PC-3 (cell line): ENCODE results near the gene MAP3K5. TPM values are rescaled to one million over a fixed set of nuclear protein-coding genes. Genes with fewer than 3 reads are reported as not detected.

ENCODE experiments used
- ATAC-seq: fragments of 200-7000 bp; cut with Tn5 transposase; 2 replicates; pipeline ENCODE4 v1.9.1; 2020; ENCODE audit warnings: mild to moderate bottlenecking, moderate library complexity
- Bru-seq: library from RNA; stranded (reverse); fragments of 400-500 nt; gene quantifications from one replicate; lab custom pipeline; 2021; lab: Mats Ljungman, UMichigan
- BruChase-seq, 2 experiments: library from RNA; stranded (reverse); fragments of 400-500 nt; gene quantifications; one replicate each; lab custom pipeline; 2021; lab: Mats Ljungman, UMichigan
- BruUV-seq: library from RNA; stranded (reverse); fragments of 400-500 nt; replicated peaks from 2 replicates; lab custom pipeline; 2021; lab: Mats Ljungman, UMichigan
- CTCF ChIA-PET: fragments of 300-600 bp; sonication (Branson Sonifier 250); formaldehyde crosslinking; loops from one replicate; lab custom pipeline; 2022; ENCODE audit warnings: antibody characterized with exemption; lab: Charles Lee
- POLR2A ChIA-PET: fragments of 300-600 bp; sonication (Branson Sonifier 250); formaldehyde crosslinking; loops from one replicate; lab custom pipeline; 2022; ENCODE audit warnings: antibody characterized with exemption; ENCODE audit not compliant: unreplicated experiment; lab: Charles Lee
- DNase-seq: peaks from one replicate; pipeline ENCODE4 v3.0.0-alpha.2; 2015
- H2AFZ ChIP-seq: fragments of 300-600 bp; sonication (generic); 2 replicates; pipeline ENCODE4 v1.6.0; 2016; ENCODE audit warnings: antibody characterized with exemption, low read length
- H3F3A ChIP-seq: fragments of 300-600 bp; sonication (generic); one replicate; pipeline ENCODE4 v1.6.0; 2017; ENCODE audit warnings: antibody characterized with exemption, low read length, control low read depth, mild to moderate bottlenecking; ENCODE audit not compliant: unreplicated experiment
- H3K27ac ChIP-seq: fragments of 300-600 bp; sonication (generic); 2 replicates; pipeline ENCODE4 v1.5.1; 2016; ENCODE audit warnings: mild to moderate bottlenecking, low read length
- H3K27me3 ChIP-seq: fragments of 300-600 bp; sonication (generic); 2 replicates; pipeline ENCODE4 v1.6.1; 2016; ENCODE audit warnings: low read length, mixed read lengths
- H3K36me3 ChIP-seq: fragments of 300-600 bp; sonication (generic); 2 replicates; pipeline ENCODE4 v1.6.1; 2016; ENCODE audit warnings: low read depth, mixed run types, low read length, mixed read lengths
- H3K4me1 ChIP-seq: fragments of 300-600 bp; sonication (generic); 2 replicates; pipeline ENCODE4 v1.5.1; 2016; ENCODE audit warnings: low read length; ENCODE audit not compliant: insufficient read depth
- H3K4me2 ChIP-seq: fragments of 300-600 bp; sonication (generic); 2 replicates; pipeline ENCODE4 v1.6.0; 2016; ENCODE audit warnings: low read length
- H3K4me3 ChIP-seq: fragments of 300-600 bp; sonication (generic); 2 replicates; pipeline ENCODE4 v1.5.1; 2016; ENCODE audit warnings: mild to moderate bottlenecking, low read length, mixed read lengths
- H3K79me2 ChIP-seq: fragments of 300-600 bp; sonication (generic); 2 replicates; pipeline ENCODE4 v1.6.1; 2017; ENCODE audit warnings: low read length, mixed read lengths
- H3K9ac ChIP-seq: fragments of 300-600 bp; sonication (generic); 2 replicates; pipeline ENCODE4 v1.6.0; 2016; ENCODE audit warnings: mild to moderate bottlenecking, low read length
- H3K9me2 ChIP-seq: fragments of 300-600 bp; sonication (generic); replicated peaks from 2 replicates; pipeline ENCODE4 v1.6.1; 2016; ENCODE audit warnings: mixed run types, low read length, mixed read lengths
- H3K9me3 ChIP-seq: fragments of 300-600 bp; sonication (generic); 2 replicates; pipeline ENCODE4 v1.6.1; 2016; ENCODE audit warnings: low read length, mixed read lengths
- H4K20me1 ChIP-seq: fragments of 300-600 bp; sonication (generic); 2 replicates; pipeline ENCODE4 v1.6.1; 2016; ENCODE audit warnings: low read length, mixed read lengths
- CTCF ChIP-seq: fragments of 300-600 bp; sonication (generic); conservative IDR thresholded peaks from 2 replicates; pipeline ENCODE4 v1.5.1; 2017; ENCODE audit warnings: antibody characterized with exemption, low read depth, mild to moderate bottlenecking, low read length
- EZH2 ChIP-seq: fragments of 300-600 bp; sonication (generic); IDR thresholded peaks from one replicate; pipeline ENCODE4 v1.6.1; 2017; ENCODE audit warnings: antibody characterized with exemption, mild to moderate bottlenecking, low read length; ENCODE audit not compliant: unreplicated experiment
- EZH2phosphoT487 ChIP-seq: fragments of 300-600 bp; sonication (generic); IDR thresholded peaks from 2 replicates; pipeline ENCODE4 v1.6.1; 2018; ENCODE audit warnings: mild to moderate bottlenecking, antibody characterized with exemption, low read length, borderline replicate concordance
- intact Hi-C: fragments of 100-400 bp; cut with micrococcal nuclease; formaldehyde crosslinking; loops from 2 replicates; pipeline ENCODE4 v1.9.0; 2023
- long read RNA-seq: library from polyadenylated mRNA; unstranded; transcript quantifications from one replicate; pipeline ENCODE4 v2.0.0, GENCODE V29; 2021; ENCODE audit not compliant: unreplicated experiment
- total RNA-seq: library from RNA; depleted of rRNA; stranded (reverse); fragments of >200 nt; gene quantifications from 2 replicates; pipeline ENCODE4 v1.2.3, GENCODE V29; 2014; rRNA removed

MAP3K5 gene
- 4.3 and 5.0 TPM in 2 replicates for total RNA-seq
- percentile 62 among the genes with signal in this experiment for Bru-seq, nascent RNA
- percentile 54 among the genes with signal in this experiment for BruChase-seq, experiment 1, labeled RNA remaining after a 6-hour chase
- BruChase-seq, experiment 2, labeled RNA remaining after a 2-hour chase: percentile 57 among the genes with signal in this experiment
- long read RNA-seq, full-length matches to known transcripts: 11 of 34 reads
- long read RNA-seq, partial matches to known transcripts: 12 of 34 reads
- long read RNA-seq, other reads (novel, unspliced or antisense): 11 of 34 reads

GRCh38 chr6:136792410-136793262 is at the start of gene MAP3K5:
Gene MAP3K5 (minus strand): TSS chr6:136792477. CDS start chr6:136792157, 320 bp downstream.
- TF ChIP-seq EZH2 (no peak), CTCF (peak; percentile 68), EZH2phosphoT487 (no peak)
- no peaks in the 10 kb centered on the region for H3K27me3 ChIP-seq
- peak; percentile 81 for DNase-seq

GRCh38 chr6:136840276-136841001 is 48.2 kb upstream of the MAP3K5 start:
- ChIA-PET CTCF (no interaction called here), POLR2A (no interaction called here)
- no peaks in the 10 kb centered on the region for H3K79me2 ChIP-seq
- no peak overlapping the region for H2AFZ ChIP-seq
- H3K9me2 ChIP-seq: no peaks in the 10 kb centered on the region
- no peaks in the 10 kb centered on the region for H3K36me3 ChIP-seq
- H3F3A ChIP-seq: no peaks in the 10 kb centered on the region
- intact Hi-C loops: no loop called here
- no peak overlapping the region for H3K9ac ChIP-seq
- H3K4me2 ChIP-seq: no peak overlapping the region
- no peak for DNase-seq
- no peaks in the 10 kb centered on the region for H4K20me1 ChIP-seq
- H3K27ac ChIP-seq: no peak overlapping the region
- no peak for ATAC-seq
- no peak overlapping the region for H3K4me3 ChIP-seq
- no TSS peak for BruUV-seq
- TF ChIP-seq EZH2 (no peak), CTCF (no peak), EZH2phosphoT487 (no peak)
- H3K9me3 ChIP-seq: no peaks in the 10 kb centered on the region
- no peaks in the 10 kb centered on the region for H3K4me1 ChIP-seq
- H3K27me3 ChIP-seq: no peaks in the 10 kb centered on the region

More at GRCh38 chr6:136792410-136793262, at the start of gene MAP3K5:
- H3K9ac ChIP-seq: peak within 1 kb of the TSS; percentile 88
- H3K9me2 ChIP-seq: no peaks in the 10 kb centered on the region
- no TSS peak for BruUV-seq
- H3K27ac ChIP-seq: peak within 1 kb of the TSS; percentile 79
- CTCF ChIA-PET: interaction anchor here (0.6 to 1.8 kb wide), 19 partner anchors 9 to 542 kb away, joined by 3 to 119 read pairs (median 3); partner anchors contain the start of genes MAP7 and MTFR2
- H3K79me2 ChIP-seq: peaks cover 25% of the 10 kb centered on the region
- peak within 1 kb of the TSS; percentile 81 for H3K4me3 ChIP-seq
- peak within 1 kb of the TSS; percentile 98 for H3K4me2 ChIP-seq
- H3K4me1 ChIP-seq: peaks cover 22% of the 10 kb centered on the region
- H2AFZ ChIP-seq: peak within 1 kb of the TSS; percentile 96
- H3F3A ChIP-seq: no peaks in the 10 kb centered on the region
- ATAC-seq: peak; percentile 73
- no peaks in the 10 kb centered on the region for H3K9me3 ChIP-seq
- H4K20me1 ChIP-seq: no peaks in the 10 kb centered on the region
- POLR2A ChIA-PET: interaction anchor here (0.6 to 1.9 kb wide), 3 partner anchors 148 to 504 kb away, joined by 3 to 23 read pairs (median 3); no protein-coding TSS in a partner anchor
- intact Hi-C loops: loop anchor here (1.0 to 5.0 kb wide), 3 partner anchors 125 to 209 kb away; no protein-coding TSS in a partner anchor
- H3K36me3 ChIP-seq: no peaks in the 10 kb centered on the region
